B cell (primary cell): ENCODE measurements around the gene MTF2. TPM values are rescaled to one million over a fixed set of nuclear protein-coding genes. Genes with fewer than 3 reads are reported as not detected.

ENCODE experiments used
- ATAC-seq: fragments of 200-7000 bp; cut with Tn5 transposase; one replicate; pipeline ENCODE4 v1.10.0; 2021; ENCODE audit warnings: low read depth, mild to moderate bottlenecking, moderate number of reproducible peaks, moderate library complexity
- CTCF ChIA-PET: fragments of 350-600 bp; sonication (Branson Sonifier 250); formaldehyde crosslinking; loops from one replicate; lab custom pipeline; 2021; ENCODE audit warnings: antibody characterized with exemption, inconsistent platforms; lab: Charles Lee
- POLR2A ChIA-PET: fragments of 350-600 bp; sonication (Branson Sonifier 250); formaldehyde crosslinking; loops from one replicate; lab custom pipeline; 2021; ENCODE audit warnings: antibody characterized with exemption; lab: Charles Lee
- DNase-seq: peaks from one replicate; pipeline ENCODE4 v3.0.0; 2013
- H2AFZ ChIP-seq: 2 replicates; pipeline ENCODE4 v1.6.1; 2012; ENCODE audit warnings: mild to moderate bottlenecking, low read depth, low read length; ENCODE audit not compliant: insufficient read depth, poor library complexity, severe bottlenecking
- H3K27ac ChIP-seq, 2 donors: 1 replicate in 1 of 2; 2 replicates in 1 of 2; pipeline ENCODE4 v1.5.1; 2012 to 2013; ENCODE audit warnings: low read length in 2 of 2, mild to moderate bottlenecking in 2 of 2, moderate library complexity in 1 of 2
- H3K27me3 ChIP-seq, 4 experiments: fragments of 200-600 bp in 1 of 4; sonication (generic) in 1 of 4; replicated peaks in 1 of 4; 1 replicate in 2 of 4; 2 replicates in 2 of 4; pipeline versions ENCODE4 v1.6.1 to v1.7.0; 2013 to 2016; ENCODE audit warnings: low read length in 3 of 4, mild to moderate bottlenecking in 2 of 4, mixed read lengths in 1 of 4, moderate library complexity in 1 of 4; ENCODE audit not compliant: insufficient read depth in 4 of 4, control insufficient read depth in 3 of 4; ENCODE audit errors: control extremely low read depth in 1 of 4
- H3K36me3 ChIP-seq, 2 experiments: replicated peaks in 1 of 2; 1 replicate in 1 of 2; 2 replicates in 1 of 2; pipeline versions ENCODE4 v1.6.1 to v1.7.1; 2013; ENCODE audit warnings: low read length in 1 of 2; ENCODE audit not compliant: insufficient read depth in 2 of 2, control insufficient read depth in 1 of 2; ENCODE audit errors: control extremely low read depth in 1 of 2, extremely low read depth in 1 of 2
- H3K4me1 ChIP-seq, 2 donors: fragments of 200-600 bp in 1 of 2; sonication (generic) in 1 of 2; 1 replicate in 1 of 2; 2 replicates in 1 of 2; pipeline versions ENCODE4 v1.5.1 to v1.6.1; 2013 to 2017; ENCODE audit warnings: low read length in 2 of 2; ENCODE audit not compliant: control insufficient read depth in 2 of 2, insufficient read depth in 2 of 2
- H3K4me2 ChIP-seq: replicated peaks from 2 replicates; pipeline ENCODE3; 2012; ENCODE audit warnings: mild to moderate bottlenecking, low read depth, low read length; ENCODE audit not compliant: poor library complexity, severe bottlenecking
- H3K4me3 ChIP-seq, 5 experiments: fragments of 200-600 bp in 1 of 5; sonication (generic) in 1 of 5; 1 replicate in 3 of 5; 2 replicates in 2 of 5; pipeline versions ENCODE4 v1.5.1 to v1.7.0; 2011 to 2016; ENCODE audit warnings: low read length in 4 of 5, mild to moderate bottlenecking in 4 of 5, low read depth in 2 of 5, control low read depth in 1 of 5, moderate library complexity in 1 of 5; ENCODE audit not compliant: insufficient read depth in 1 of 5; ENCODE audit errors: control extremely low read depth in 1 of 5, extremely low read depth in 1 of 5
- H3K79me2 ChIP-seq: fragments of 200-600 bp; sonication (generic); one replicate; pipeline ENCODE4 v1.6.0; 2016; ENCODE audit warnings: low read length; ENCODE audit not compliant: control insufficient read depth, insufficient read depth
- H3K9ac ChIP-seq: fragments of 200-600 bp; sonication (generic); 2 replicates; pipeline ENCODE4 v1.6.1; 2017; ENCODE audit warnings: mild to moderate bottlenecking, low read length, moderate library complexity
- H3K9me3 ChIP-seq, 3 donors: one replicate each; pipeline versions ENCODE4 v1.6.1 to v1.7.1; 2013; ENCODE audit warnings: low read length in 2 of 3; ENCODE audit not compliant: control insufficient read depth in 2 of 3, insufficient read depth in 1 of 3; ENCODE audit errors: control extremely low read depth in 1 of 3
- H4K20me1 ChIP-seq: 2 replicates; pipeline ENCODE4 v1.6.0; 2012; ENCODE audit warnings: mild to moderate bottlenecking, low read length; ENCODE audit not compliant: insufficient read depth, control insufficient read depth, poor library complexity, severe bottlenecking
- H3K27ac Mint-ChIP-seq: one replicate; pipeline ENCODE4 v1.8.0; 2021; ENCODE audit warnings: mixed read lengths
- H3K27me3 Mint-ChIP-seq: one replicate; pipeline ENCODE4 v1.8.0; 2021; ENCODE audit warnings: mixed read lengths
- H3K4me1 Mint-ChIP-seq: one replicate; pipeline ENCODE4 v1.8.0; 2021; ENCODE audit warnings: mixed read lengths
- H3K4me3 Mint-ChIP-seq: one replicate; pipeline ENCODE4 v1.8.0; 2021; ENCODE audit warnings: mixed read lengths
- H3K9me3 Mint-ChIP-seq: one replicate; pipeline ENCODE4 v1.8.0; 2022; ENCODE audit warnings: mixed read lengths; ENCODE audit not compliant: insufficient read depth
- CTCF ChIP-seq: fragments of 200-600 bp; IDR thresholded peaks from one replicate; pipeline ENCODE4 v1.8.0; 2022; ENCODE audit warnings: antibody characterized with exemption, mild to moderate bottlenecking
- EZH2 ChIP-seq: IDR thresholded peaks from 2 replicates; pipeline ENCODE4 v1.6.1; 2012; ENCODE audit warnings: borderline replicate concordance, low read depth, mild to moderate bottlenecking, moderate library complexity, low read length; ENCODE audit not compliant: insufficient read depth, poor library complexity, severe bottlenecking
- WGBS: methylation state at CpG from one replicate; pipeline ENCODE4 v1.1.5; 2013; ENCODE audit warnings: missing lambda C conversion rate; ENCODE audit not compliant: insufficient coverage; 5-methylcytosine and 5-hydroxymethylcytosine counted together
- intact Hi-C: fragments of 100-400 bp; cut with micrococcal nuclease; formaldehyde crosslinking; loops from one replicate; pipeline ENCODE4 v1.10.0; 2022
- polyA plus RNA-seq: library from polyadenylated mRNA; depleted of rRNA; stranded (reverse); fragments of >200 nt; gene quantifications from 2 replicates; pipeline ENCODE4 v1.2.3, GENCODE V29; 2012
- total RNA-seq, 2 donors: library from RNA; stranded (reverse); fragments of 120-200 nt in 1 of 2; gene quantifications; 1 replicate in 1 of 2; 2 replicates in 1 of 2; pipeline versions ENCODE4 v1.2.3 to v1.2.4, GENCODE V29; 2013 to 2022

Gene MTF2
- total and polyA plus RNA-seq, 2 donors (not counting 1 experiment from before 2014, with no cell fraction given): 19.5 to 68.6 TPM

GRCh38 chr1:93124556-93125355, 45.7 kb downstream of the MTF2 start:
- intact Hi-C loops: no loop called here
- no peaks in the 10 kb centered on the region for H3K4me1 ChIP-seq
- H3K27me3 ChIP-seq: no peaks in the 10 kb centered on the region
- Mint-ChIP-seq H3K27me3 (no peaks in the 10 kb centered on the region), H3K9me3 (no peaks in the 10 kb centered on the region), H3K4me3 (no peak overlapping the region), H3K27ac (no peak overlapping the region), H3K4me1 (no peaks in the 10 kb centered on the region)
- no peak overlapping the region for H3K9ac ChIP-seq
- no peaks in the 10 kb centered on the region for H3K9me3 ChIP-seq
- no peak for TF ChIP-seq CTCF
- no peak for TF ChIP-seq EZH2
- no peak for ATAC-seq
- ChIA-PET CTCF (interaction anchor here (1.1 kb wide), 1 partner anchor 44 kb away, joined by 4 read pairs; no protein-coding TSS in a partner anchor), POLR2A (no interaction called here)
- H3K4me3 ChIP-seq: no peak overlapping the region
- no peak overlapping the region for H2AFZ ChIP-seq
- H3K79me2 ChIP-seq: peaks cover 4% of the 10 kb centered on the region
- 68% methylated on average over 4 of the region's 4 CpGs for WGBS
- H3K4me2 ChIP-seq: no peak overlapping the region
- H4K20me1 ChIP-seq: no peaks in the 10 kb centered on the region
- peaks cover 4 to 28% of the 10 kb centered on the region in 2 experiments for H3K36me3 ChIP-seq
- DNase-seq: no peak
- no peak overlapping the region for H3K27ac ChIP-seq

- no peak for TF ChIP-seq EZH2
- no peak overlapping the region for H3K27ac ChIP-seq
- DNase-seq: no peak
- no peaks in the 10 kb centered on the region for H3K27me3 ChIP-seq
- Mint-ChIP-seq H3K4me3 (no peak overlapping the region), H3K27ac (no peak overlapping the region), H3K9me3 (no peaks in the 10 kb centered on the region), H3K4me1 (no peaks in the 10 kb centered on the region), H3K27me3 (no peaks in the 10 kb centered on the region)
- intact Hi-C loops: no loop called here
- H3K4me3 ChIP-seq: no peak overlapping the region
- no peaks in the 10 kb centered on the region for H3K79me2 ChIP-seq
- no peaks in the 10 kb centered on the region for H4K20me1 ChIP-seq
- no peak for ATAC-seq
- ChIA-PET POLR2A (no interaction called here), CTCF (interaction anchor here (0.7 kb wide), 2 partner anchors 19 to 240 kb away, joined by 3 read pairs; no protein-coding TSS in a partner anchor)
- no peak overlapping the region for H3K4me2 ChIP-seq
- H2AFZ ChIP-seq: no peak overlapping the region
- H3K9ac ChIP-seq: no peak overlapping the region
- peaks cover 8 to 53% of the 10 kb centered on the region in 2 experiments for H3K36me3 ChIP-seq
- H3K4me1 ChIP-seq: no peaks in the 10 kb centered on the region
- H3K9me3 ChIP-seq: no peaks in the 10 kb centered on the region
Observed at GRCh38 chr1:93129507-93130099, 50.5 kb downstream of the MTF2 start.
